H9 (cell line): ENCODE data around the gene ANKRD7. TPM values are rescaled to one million over a fixed set of nuclear protein-coding genes. Genes with fewer than 3 reads are reported as not detected.

ENCODE experiments used
- DNase-seq: peaks from one replicate; pipeline ENCODE4 v3.0.0-alpha.2; 2017
- H2AFZ ChIP-seq: one replicate; pipeline ENCODE4 v1.6.1; 2013; ENCODE audit warnings: mild to moderate bottlenecking, low read length, control low read depth, moderate library complexity
- H2AK5ac ChIP-seq: 2 replicates; pipeline ENCODE4 v1.6.1; 2013; ENCODE audit warnings: low read length, control low read depth, mixed read lengths; ENCODE audit not compliant: insufficient read length
- H2BK120ac ChIP-seq: one replicate; pipeline ENCODE4 v1.6.1; 2013; ENCODE audit warnings: low read depth, mild to moderate bottlenecking, low read length, control low read depth, inconsistent platforms; ENCODE audit not compliant: poor library complexity, severe bottlenecking
- H2BK12ac ChIP-seq: 2 replicates; pipeline ENCODE4 v1.6.1; 2013; ENCODE audit warnings: low read length, control low read depth, mixed read lengths, low read depth; ENCODE audit not compliant: insufficient read length
- H2BK15ac ChIP-seq: 2 replicates; pipeline ENCODE4 v1.6.1; 2013; ENCODE audit warnings: low read depth, low read length, control low read depth
- H2BK20ac ChIP-seq: one replicate; pipeline ENCODE4 v1.6.1; 2013; ENCODE audit warnings: low read depth, mild to moderate bottlenecking, low read length, control low read depth, inconsistent platforms; ENCODE audit not compliant: poor library complexity, severe bottlenecking
- H2BK5ac ChIP-seq: 2 replicates; pipeline ENCODE4 v1.6.1; 2013; ENCODE audit warnings: low read length, control low read depth, mixed read lengths; ENCODE audit not compliant: insufficient read length
- H3K14ac ChIP-seq: 2 replicates; pipeline ENCODE4 v1.6.1; 2013; ENCODE audit warnings: low read length, control low read depth; ENCODE audit not compliant: insufficient read depth
- H3K18ac ChIP-seq: 2 replicates; pipeline ENCODE4 v1.6.1; 2013; ENCODE audit warnings: low read depth, mild to moderate bottlenecking, mixed read lengths, low read length, control low read depth; ENCODE audit not compliant: insufficient read length
- H3K23ac ChIP-seq: 2 replicates; pipeline ENCODE4 v1.6.1; 2013; ENCODE audit warnings: low read length, control low read depth, mixed read lengths, low read depth; ENCODE audit not compliant: insufficient read length
- H3K23me2 ChIP-seq: 2 replicates; pipeline ENCODE4 v1.6.1; 2013; ENCODE audit warnings: low read depth, mild to moderate bottlenecking, mixed read lengths, low read length, control low read depth; ENCODE audit not compliant: insufficient read length, poor library complexity, severe bottlenecking
- H3K27ac ChIP-seq: 2 replicates; pipeline ENCODE4 v1.5.1; 2013; ENCODE audit warnings: low read length, control low read depth, mixed read lengths, low read depth; ENCODE audit not compliant: insufficient read length
- H3K27me3 ChIP-seq: 2 replicates; pipeline ENCODE4 v1.6.1; 2013; ENCODE audit warnings: low read length, control low read depth, inconsistent platforms; ENCODE audit not compliant: insufficient read depth
- H3K4ac ChIP-seq: 2 replicates; pipeline ENCODE4 v1.6.1; 2013; ENCODE audit warnings: low read depth, mild to moderate bottlenecking, control low read depth, inconsistent platforms, low read length, moderate library complexity
- H3K4me1 ChIP-seq: 2 replicates; pipeline ENCODE4 v1.6.1; 2013; ENCODE audit warnings: low read length, control low read depth, inconsistent platforms; ENCODE audit not compliant: insufficient read depth
- H3K4me2 ChIP-seq: 2 replicates; pipeline ENCODE4 v1.6.1; 2013; ENCODE audit warnings: low read length, control low read depth, mixed read lengths; ENCODE audit not compliant: insufficient read length, insufficient read depth
- H3K56ac ChIP-seq: 2 replicates; pipeline ENCODE4 v1.6.1; 2013; ENCODE audit warnings: low read depth, mild to moderate bottlenecking, mixed read lengths, low read length, control low read depth; ENCODE audit not compliant: insufficient read length
- H3K79me1 ChIP-seq: 2 replicates; pipeline ENCODE4 v1.6.1; 2013; ENCODE audit warnings: low read depth, mild to moderate bottlenecking, moderate library complexity, low read length, control low read depth, inconsistent platforms; ENCODE audit not compliant: insufficient read depth, poor library complexity, severe bottlenecking
- H3K79me2 ChIP-seq: 2 replicates; pipeline ENCODE4 v1.6.1; 2013; ENCODE audit warnings: low read length, control low read depth, inconsistent platforms; ENCODE audit not compliant: insufficient read depth
- H3K9ac ChIP-seq: 2 replicates; pipeline ENCODE4 v1.6.1; 2013; ENCODE audit warnings: low read length, control low read depth, mixed read lengths; ENCODE audit not compliant: insufficient read length; ENCODE audit errors: extremely low read depth
- H3K9me3 ChIP-seq: one replicate; pipeline ENCODE4 v1.6.1; 2013; ENCODE audit warnings: low read depth, low read length, inconsistent platforms; ENCODE audit not compliant: control insufficient read depth
- H3T11ph ChIP-seq: one replicate; pipeline ENCODE4 v1.6.1; 2013; ENCODE audit warnings: mild to moderate bottlenecking, low read length, control low read depth, inconsistent platforms
- H4K20me1 ChIP-seq: one replicate; pipeline ENCODE4 v1.6.1; 2013; ENCODE audit not compliant: control insufficient read depth, insufficient read length, insufficient read depth
- H4K5ac ChIP-seq: 2 replicates; pipeline ENCODE4 v1.6.1; 2013; ENCODE audit warnings: low read depth, mild to moderate bottlenecking, mixed read lengths, low read length, control low read depth; ENCODE audit not compliant: insufficient read length
- H4K8ac ChIP-seq: replicated peaks from 2 replicates; pipeline ENCODE4 v1.6.1; 2013; ENCODE audit warnings: low read length, control low read depth, mixed read lengths, low read depth; ENCODE audit not compliant: insufficient read length
- H4K91ac ChIP-seq: 2 replicates; pipeline ENCODE4 v1.6.1; 2013; ENCODE audit warnings: low read depth, mild to moderate bottlenecking, moderate library complexity, mixed read lengths, low read length, control low read depth; ENCODE audit not compliant: insufficient read length
- H3K27ac Mint-ChIP-seq, 3 experiments: 2 replicates in 2 of 3; 3 replicates in 1 of 3; pipeline ENCODE4 v1.8.0; 2020 to 2021; ENCODE audit warnings: mixed read lengths in 3 of 3, mild to moderate bottlenecking in 1 of 3, moderate library complexity in 1 of 3
- H3K27me3 Mint-ChIP-seq: 2 replicates; pipeline ENCODE4 v1.8.0; 2021; ENCODE audit warnings: low read depth, mild to moderate bottlenecking, moderate library complexity, mixed read lengths
- H3K36me3 Mint-ChIP-seq, 3 experiments: 2 replicates in 2 of 3; 3 replicates in 1 of 3; pipeline ENCODE4 v1.8.0; 2020 to 2021; ENCODE audit warnings: low read depth in 3 of 3, mixed read lengths in 3 of 3; ENCODE audit not compliant: insufficient read depth in 1 of 3
- H3K4me1 Mint-ChIP-seq, 2 experiments: 2 replicates each; pipeline ENCODE4 v1.8.0; 2020; ENCODE audit warnings: mixed read lengths in 2 of 2
- H3K4me3 Mint-ChIP-seq, 2 experiments: 2 replicates in 1 of 2; 3 replicates in 1 of 2; pipeline ENCODE4 v1.8.0; 2020 to 2021; ENCODE audit warnings: mild to moderate bottlenecking in 2 of 2, mixed read lengths in 2 of 2, moderate library complexity in 1 of 2
- H3K9me3 Mint-ChIP-seq, 2 experiments: 2 replicates in 1 of 2; 3 replicates in 1 of 2; pipeline ENCODE4 v1.8.0; 2020; ENCODE audit warnings: mild to moderate bottlenecking in 2 of 2, mixed read lengths in 2 of 2, moderate library complexity in 1 of 2
- CTCF ChIP-seq: fragments of 200-600 bp; sonication (generic); conservative IDR thresholded peaks from 3 replicates; pipeline ENCODE4 v1.8.0; 2021; ENCODE audit warnings: antibody characterized with exemption, mild to moderate bottlenecking
- WGBS: extraction: QIAGEN DNeasy Blood & Tissue Kit; methylation state at CpG from one replicate; pipeline ENCODE4 v1.1.7; 2013; ENCODE audit warnings: missing lambda C conversion rate, low lambda C conversion rate, mixed read lengths; ENCODE audit not compliant: insufficient read length; ENCODE audit errors: extremely low coverage; 5-methylcytosine and 5-hydroxymethylcytosine counted together
- total RNA-seq: library from RNA; stranded (reverse); gene quantifications from 2 replicates; pipeline ENCODE4 v1.2.1, GENCODE V29; 2021

The ANKRD7 gene
- total RNA-seq, 1 experiment from 2014 or later: not detected

GRCh38 chr7:118259115-118259514 lies 34.6 kb downstream of the ANKRD7 start:
- no peaks in the 10 kb centered on the region for H3K9me3 ChIP-seq
- H3K4ac ChIP-seq: no peak overlapping the region
- H2BK120ac ChIP-seq: no peak overlapping the region

More at GRCh38 chr7:118259115-118259514, 34.6 kb downstream of the ANKRD7 start:
- no peak overlapping the region for H3K18ac ChIP-seq
- H2AFZ ChIP-seq: no peak overlapping the region
- no peak overlapping the region for H2BK15ac ChIP-seq
- Mint-ChIP-seq H3K36me3 (no peaks in the 10 kb centered on the region), H3K4me1 (no peaks in the 10 kb centered on the region), H3K9me3 (no peaks in the 10 kb centered on the region), H3K27ac (no peak overlapping the region), H3K27me3 (no peaks in the 10 kb centered on the region), H3K4me3 (no peak overlapping the region)
- H3K4me2 ChIP-seq: no peak overlapping the region
- no peaks in the 10 kb centered on the region for H4K20me1 ChIP-seq
- no peak overlapping the region for H3K14ac ChIP-seq
- H3K23ac ChIP-seq: no peak overlapping the region
- H3K9ac ChIP-seq: no peak overlapping the region
- H3K23me2 ChIP-seq: no peaks in the 10 kb centered on the region
- H2BK5ac ChIP-seq: no peak overlapping the region
- H3K27me3 ChIP-seq: no peaks in the 10 kb centered on the region
- WGBS: no CpG with 5 or more reads among the region's 2 CpGs
- no peak overlapping the region for H2BK12ac ChIP-seq
- no peak overlapping the region for H4K8ac ChIP-seq
- no peaks in the 10 kb centered on the region for H3K4me1 ChIP-seq
- H2AK5ac ChIP-seq: no peak overlapping the region
- H4K5ac ChIP-seq: no peak overlapping the region
- DNase-seq: no peak
- H3K56ac ChIP-seq: no peak overlapping the region
- no peak for TF ChIP-seq CTCF
- H2BK20ac ChIP-seq: no peak overlapping the region
- no peak overlapping the region for H4K91ac ChIP-seq
- no peak overlapping the region for H3T11ph ChIP-seq
- no peaks in the 10 kb centered on the region for H3K79me1 ChIP-seq
- H3K79me2 ChIP-seq: no peaks in the 10 kb centered on the region
- H3K27ac ChIP-seq: no peak overlapping the region
